OCI-LY3 (cell line): ENCODE measurements around the gene BOLA2B.

ENCODE experiments used
- H2AFZ ChIP-seq: fragments of 200-600, 300-600 bp; shearing (Covaris generic); 2 replicates; pipeline ENCODE4 v1.6.0; 2014; ENCODE audit warnings: antibody characterized with exemption, low read depth, low read length
- H3K27ac ChIP-seq: fragments of 200-600, 300-600 bp; sonication (generic); 2 replicates; pipeline ENCODE4 v1.5.1; 2014; ENCODE audit warnings: mild to moderate bottlenecking, low read length, moderate library complexity, mixed read lengths
- H3K27me3 ChIP-seq: fragments of 200-600, 300-600 bp; sonication (generic); 2 replicates; pipeline ENCODE4 v1.6.1; 2014; ENCODE audit warnings: low read depth, low read length, mixed read lengths
- H3K36me3 ChIP-seq: fragments of 200-600, 300-600 bp; sonication (generic); replicated peaks from 2 replicates; pipeline ENCODE3; 2014; ENCODE audit warnings: low read depth, low read length, mixed read lengths
- H3K4me1 ChIP-seq: fragments of 300-600, 200-600 bp; sonication (generic); 2 replicates; pipeline ENCODE4 v1.6.1; 2014; ENCODE audit warnings: low read length, mixed read lengths
- H3K4me2 ChIP-seq: fragments of 200-600, 300-600 bp; sonication (generic); 2 replicates; pipeline ENCODE4 v1.6.1; 2014; ENCODE audit warnings: low read length, mixed read lengths
- H3K4me3 ChIP-seq: fragments of 300-600, 200-600 bp; sonication (generic); 2 replicates; pipeline ENCODE4 v1.5.1; 2014; ENCODE audit warnings: antibody characterized with exemption, mild to moderate bottlenecking, low read length, moderate library complexity
- H3K79me2 ChIP-seq: fragments of 300-600, 200-600 bp; shearing (Covaris generic); 2 replicates; pipeline ENCODE4 v1.6.1; 2014; ENCODE audit warnings: mild to moderate bottlenecking, low read length, mixed read lengths
- H3K9ac ChIP-seq: fragments of 300-600, 200-600 bp; shearing (Covaris generic); 2 replicates; pipeline ENCODE4 v1.6.0; 2014; ENCODE audit warnings: mild to moderate bottlenecking, low read length, moderate library complexity
- H3K9me3 ChIP-seq: fragments of 200-600, 300-600 bp; shearing (Covaris generic); 2 replicates; pipeline ENCODE4 v1.6.1; 2014; ENCODE audit warnings: low read length, mixed read lengths; ENCODE audit not compliant: insufficient read depth
- H4K20me1 ChIP-seq: fragments of 200-600, 300-600 bp; sonication (generic); 2 replicates; pipeline ENCODE4 v1.6.1; 2016; ENCODE audit warnings: low read length, mixed read lengths; ENCODE audit not compliant: insufficient read depth
- EZH2phosphoT487 ChIP-seq: fragments of 200-600 bp; shearing (Covaris generic); IDR thresholded peaks from 2 replicates; pipeline ENCODE4 v1.6.1; 2018; ENCODE audit warnings: antibody characterized with exemption, mixed run types, low read depth
- TF ChIP-seq, protein P1 (sequence below): fragments of 200-600, 300-600 bp; sonication (generic); IDR thresholded peaks from 2 replicates; pipeline ENCODE4 v1.5.1; 2014; ENCODE audit warnings: antibody characterized with exemption, low read length, low read depth

Gene BOLA2B

GRCh38 chr16:30147843-30148510 lies 45.5 kb downstream of the BOLA2B start:
- no peak overlapping the region for H3K27ac ChIP-seq

GRCh38 chr16:30145657-30146056 lies 47.8 kb downstream of the BOLA2B start:
- no peak overlapping the region for H3K9ac ChIP-seq
- no peak overlapping the region for H2AFZ ChIP-seq
- no peak overlapping the region for H3K27ac ChIP-seq
- H3K4me2 ChIP-seq: no peak overlapping the region
- H3K27me3 ChIP-seq: no peaks in the 10 kb centered on the region
- no peaks in the 10 kb centered on the region for H4K20me1 ChIP-seq
- H3K79me2 ChIP-seq: no peaks in the 10 kb centered on the region
- TF ChIP-seq, protein P1, sequence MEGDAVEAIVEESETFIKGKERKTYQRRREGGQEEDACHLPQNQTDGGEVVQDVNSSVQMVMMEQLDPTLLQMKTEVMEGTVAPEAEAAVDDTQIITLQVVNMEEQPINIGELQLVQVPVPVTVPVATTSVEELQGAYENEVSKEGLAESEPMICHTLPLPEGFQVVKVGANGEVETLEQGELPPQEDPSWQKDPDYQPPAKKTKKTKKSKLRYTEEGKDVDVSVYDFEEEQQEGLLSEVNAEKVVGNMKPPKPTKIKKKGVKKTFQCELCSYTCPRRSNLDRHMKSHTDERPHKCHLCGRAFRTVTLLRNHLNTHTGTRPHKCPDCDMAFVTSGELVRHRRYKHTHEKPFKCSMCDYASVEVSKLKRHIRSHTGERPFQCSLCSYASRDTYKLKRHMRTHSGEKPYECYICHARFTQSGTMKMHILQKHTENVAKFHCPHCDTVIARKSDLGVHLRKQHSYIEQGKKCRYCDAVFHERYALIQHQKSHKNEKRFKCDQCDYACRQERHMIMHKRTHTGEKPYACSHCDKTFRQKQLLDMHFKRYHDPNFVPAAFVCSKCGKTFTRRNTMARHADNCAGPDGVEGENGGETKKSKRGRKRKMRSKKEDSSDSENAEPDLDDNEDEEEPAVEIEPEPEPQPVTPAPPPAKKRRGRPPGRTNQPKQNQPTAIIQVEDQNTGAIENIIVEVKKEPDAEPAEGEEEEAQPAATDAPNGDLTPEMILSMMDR: no peak
- no peak for TF ChIP-seq EZH2phosphoT487
- peaks cover 8% of the 10 kb centered on the region; the same call in 1 of the 2 replicates for H3K9me3 ChIP-seq
- no peak overlapping the region for H3K4me3 ChIP-seq
- no peaks in the 10 kb centered on the region for H3K4me1 ChIP-seq
- no peaks in the 10 kb centered on the region for H3K36me3 ChIP-seq

More at GRCh38 chr16:30147843-30148510, 45.5 kb downstream of the BOLA2B start:
- H3K4me3 ChIP-seq: no peak overlapping the region
- H3K4me1 ChIP-seq: no peaks in the 10 kb centered on the region
- H3K4me2 ChIP-seq: no peak overlapping the region
- H2AFZ ChIP-seq: no peak overlapping the region
- H3K9ac ChIP-seq: no peak overlapping the region
- no peak for TF ChIP-seq EZH2phosphoT487
- TF ChIP-seq, protein P1: no peak
- peaks cover 8% of the 10 kb centered on the region; the same call in 1 of the 2 replicates for H3K9me3 ChIP-seq
- no peaks in the 10 kb centered on the region for H3K27me3 ChIP-seq
- H3K36me3 ChIP-seq: no peaks in the 10 kb centered on the region
- H3K79me2 ChIP-seq: no peaks in the 10 kb centered on the region
- no peaks in the 10 kb centered on the region for H4K20me1 ChIP-seq

DNA sequence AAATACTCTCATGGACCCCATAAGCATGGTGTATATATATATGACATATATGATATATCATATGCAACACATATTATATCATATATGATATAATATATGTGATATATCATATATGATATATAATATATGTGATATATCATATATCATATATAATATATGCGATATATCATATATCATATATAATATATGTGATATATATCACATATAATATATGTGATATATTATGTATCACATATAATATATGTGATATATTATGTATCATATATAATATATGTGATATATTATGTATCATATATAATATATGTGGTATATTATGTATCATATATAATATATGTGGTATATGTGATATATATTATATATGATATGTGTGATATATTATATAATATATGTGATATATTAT lies 48.5 kb downstream of the BOLA2B start:
- Histone ChIP-seq H4K20me1 (no peaks in the 10 kb centered on the region), H3K9me3 (peaks cover 8% of the 10 kb centered on the region; the same call in 1 of the 2 replicates), H3K4me1 (peaks cover 2% of the 10 kb centered on the region), H3K9ac (no peak overlapping the region), H3K36me3 (no peaks in the 10 kb centered on the region), H3K4me2 (no peak overlapping the region), H3K79me2 (no peaks in the 10 kb centered on the region), H3K27me3 (no peaks in the 10 kb centered on the region), H3K27ac (no peak overlapping the region), H2AFZ (no peak overlapping the region), H3K4me3 (no peak overlapping the region)
- TF ChIP-seq, protein P1: no peak
- TF ChIP-seq EZH2phosphoT487: no peak

DNA sequence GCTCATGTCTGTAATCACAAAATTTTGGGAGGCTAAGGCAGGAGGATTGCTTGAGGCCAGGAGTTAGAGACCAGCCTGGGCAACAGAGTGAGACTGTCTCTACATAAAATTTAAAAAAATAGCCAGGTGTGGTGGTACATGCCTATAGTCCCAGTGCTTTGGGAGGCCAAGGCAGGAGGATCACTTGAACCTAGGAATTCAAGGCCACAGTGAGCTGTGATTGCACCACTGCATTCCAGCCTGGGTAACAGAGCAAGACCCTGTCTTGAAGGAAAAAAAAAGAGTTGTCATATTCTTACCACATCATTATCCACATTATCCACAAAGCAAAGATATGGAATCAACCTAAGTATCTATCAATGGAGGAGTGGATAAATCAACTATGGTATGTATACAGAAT lies 49.4 kb downstream of the BOLA2B start:
- no peaks in the 10 kb centered on the region for H3K36me3 ChIP-seq
- no peaks in the 10 kb centered on the region for H3K79me2 ChIP-seq
- no peak overlapping the region for H3K4me2 ChIP-seq
- no peak overlapping the region for H2AFZ ChIP-seq
- no peak overlapping the region for H3K4me3 ChIP-seq
- TF ChIP-seq, protein P1: no peak
- no peak for TF ChIP-seq EZH2phosphoT487
- peaks cover 7% of the 10 kb centered on the region for H3K4me1 ChIP-seq
- H3K9me3 ChIP-seq: no peaks in the 10 kb centered on the region
- H4K20me1 ChIP-seq: no peaks in the 10 kb centered on the region
- H3K9ac ChIP-seq: no peak overlapping the region
- H3K27ac ChIP-seq: no peak overlapping the region
- H3K27me3 ChIP-seq: no peaks in the 10 kb centered on the region
